ENCODE results near the gene ERBB2.
"Not testable (repeated sequence)": the region's sequence is repeated elsewhere in the genome, so short reads cannot be mapped to it uniquely, and the experiment has no call there.

ERBB2 gene

GRCh38 chr17:39679521-39680192, 20.2 kb upstream of the ERBB2 start:
- DNase-seq, result no peak

- DNase-seq, result no peak
Measured at GRCh38 chr17:39683295-39683939, 16.4 kb upstream of the ERBB2 start.

- DNase-seq, result no peak
Measured at GRCh38 chr17:39684369-39685192, 15.3 kb upstream of the ERBB2 start.

GRCh38 chr17:39687101-39687545, 12.7 kb upstream of the ERBB2 start:
- DNase-seq, result no peak

- peak; percentile 86 for DNase-seq
Measured at GRCh38 chr17:39687546-39688474, 12.1 kb upstream of the ERBB2 start, which contains the start of gene PGAP3. PGAP3 (minus strand) TSS chr17:39688057; CDS start chr17:39688014, 43 bp downstream.

GRCh38 chr17:39688475-39688835, 11.4 kb upstream of the ERBB2 start:
- no peak for DNase-seq

- no peak for DNase-seq
Measured at GRCh38 chr17:39688945-39689344, 10.9 kb upstream of the ERBB2 start.

GRCh38 chr17:39694593-39694992, 5.3 kb upstream of the ERBB2 start:
- no peak for DNase-seq

- DNase-seq, result no peak
Measured at GRCh38 chr17:39695089-39695474, 4.8 kb upstream of the ERBB2 start.

- DNase-seq, result no peak
Measured at GRCh38 chr17:39696731-39697130, 3.1 kb upstream of the ERBB2 start.

- no peak for DNase-seq
Measured at GRCh38 chr17:39697961-39698360, 1.9 kb upstream of the ERBB2 start.

- DNase-seq, result not testable (repeated sequence)
Measured at GRCh38 chr17:39699157-39699817, 577 bp upstream of the ERBB2 start.

GRCh38 chr17:39700148-39700987, 504 bp downstream of the ERBB2 start:
- DNase-seq, result no peak

GRCh38 chr17:39701012-39701783, 1.3 kb downstream of the ERBB2 start:
- DNase-seq, result no peak

- no peak for DNase-seq
Measured at GRCh38 chr17:39701784-39702422, 2.0 kb downstream of the ERBB2 start.

- DNase-seq, result no peak
Measured at GRCh38 chr17:39702901-39703893, 3.3 kb downstream of the ERBB2 start.

- no peak for DNase-seq
Measured at GRCh38 chr17:39703913-39704312, 4.0 kb downstream of the ERBB2 start.

- DNase-seq, result no peak
Measured at GRCh38 chr17:39704821-39705551, 5.1 kb downstream of the ERBB2 start.

Data from amniotic stem cell (primary cell).